Astrocyte of the cerebellum (primary cell): ENCODE results near the gene FGF4.
"Not testable (repeated sequence)": the region's sequence is repeated elsewhere in the genome, so short reads cannot be mapped to it uniquely, and the experiment has no call there.

Source experiments
- DNase-seq: peaks from one replicate; pipeline ENCODE4 v3.0.0-alpha.2; 2011; ENCODE audit warnings: low read depth
- H3K4me3 ChIP-seq: 2 replicates; pipeline ENCODE4 v1.5.1; 2011; ENCODE audit warnings: mild to moderate bottlenecking, low read depth, low read length, moderate library complexity
- in situ Hi-C: cut with HindIII; loops from 2 replicates; pipeline ENCODE4 v1.10.0; 2017; ENCODE audit warnings: low sequenced_read_pairs
- TF ChIP-seq, protein P1 (sequence below): IDR thresholded peaks from 2 replicates; pipeline ENCODE4 v1.5.1; 2012; ENCODE audit warnings: low read length, low read depth, moderate library complexity, mild to moderate bottlenecking; ENCODE audit errors: missing control alignments

The FGF4 gene

DNA sequence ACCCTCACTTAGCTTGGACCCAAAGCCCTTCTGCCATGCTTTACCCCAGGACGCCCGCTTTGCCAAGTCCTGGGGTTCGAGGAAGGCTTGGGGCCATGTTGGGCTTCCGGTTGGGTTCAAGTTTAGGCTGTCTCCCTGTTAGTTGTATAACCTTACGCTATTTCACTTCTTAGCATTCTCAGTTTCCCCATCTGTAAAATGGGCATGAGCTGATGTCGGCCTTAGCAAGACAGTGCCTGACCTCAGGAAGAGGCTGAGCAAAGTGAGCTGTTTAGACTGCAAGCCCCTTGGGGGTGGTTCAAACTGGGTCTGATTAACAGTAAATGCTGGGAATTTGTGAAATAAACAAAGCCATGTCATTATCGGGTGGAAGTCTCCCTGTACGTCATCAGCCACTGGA, 3.2 kb upstream of the FGF4 start:
- TF ChIP-seq, protein P1, sequence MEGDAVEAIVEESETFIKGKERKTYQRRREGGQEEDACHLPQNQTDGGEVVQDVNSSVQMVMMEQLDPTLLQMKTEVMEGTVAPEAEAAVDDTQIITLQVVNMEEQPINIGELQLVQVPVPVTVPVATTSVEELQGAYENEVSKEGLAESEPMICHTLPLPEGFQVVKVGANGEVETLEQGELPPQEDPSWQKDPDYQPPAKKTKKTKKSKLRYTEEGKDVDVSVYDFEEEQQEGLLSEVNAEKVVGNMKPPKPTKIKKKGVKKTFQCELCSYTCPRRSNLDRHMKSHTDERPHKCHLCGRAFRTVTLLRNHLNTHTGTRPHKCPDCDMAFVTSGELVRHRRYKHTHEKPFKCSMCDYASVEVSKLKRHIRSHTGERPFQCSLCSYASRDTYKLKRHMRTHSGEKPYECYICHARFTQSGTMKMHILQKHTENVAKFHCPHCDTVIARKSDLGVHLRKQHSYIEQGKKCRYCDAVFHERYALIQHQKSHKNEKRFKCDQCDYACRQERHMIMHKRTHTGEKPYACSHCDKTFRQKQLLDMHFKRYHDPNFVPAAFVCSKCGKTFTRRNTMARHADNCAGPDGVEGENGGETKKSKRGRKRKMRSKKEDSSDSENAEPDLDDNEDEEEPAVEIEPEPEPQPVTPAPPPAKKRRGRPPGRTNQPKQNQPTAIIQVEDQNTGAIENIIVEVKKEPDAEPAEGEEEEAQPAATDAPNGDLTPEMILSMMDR: no peak
- no peak for DNase-seq
- no peak overlapping the region for H3K4me3 ChIP-seq
- in situ Hi-C loops: no loop called here

DNA sequence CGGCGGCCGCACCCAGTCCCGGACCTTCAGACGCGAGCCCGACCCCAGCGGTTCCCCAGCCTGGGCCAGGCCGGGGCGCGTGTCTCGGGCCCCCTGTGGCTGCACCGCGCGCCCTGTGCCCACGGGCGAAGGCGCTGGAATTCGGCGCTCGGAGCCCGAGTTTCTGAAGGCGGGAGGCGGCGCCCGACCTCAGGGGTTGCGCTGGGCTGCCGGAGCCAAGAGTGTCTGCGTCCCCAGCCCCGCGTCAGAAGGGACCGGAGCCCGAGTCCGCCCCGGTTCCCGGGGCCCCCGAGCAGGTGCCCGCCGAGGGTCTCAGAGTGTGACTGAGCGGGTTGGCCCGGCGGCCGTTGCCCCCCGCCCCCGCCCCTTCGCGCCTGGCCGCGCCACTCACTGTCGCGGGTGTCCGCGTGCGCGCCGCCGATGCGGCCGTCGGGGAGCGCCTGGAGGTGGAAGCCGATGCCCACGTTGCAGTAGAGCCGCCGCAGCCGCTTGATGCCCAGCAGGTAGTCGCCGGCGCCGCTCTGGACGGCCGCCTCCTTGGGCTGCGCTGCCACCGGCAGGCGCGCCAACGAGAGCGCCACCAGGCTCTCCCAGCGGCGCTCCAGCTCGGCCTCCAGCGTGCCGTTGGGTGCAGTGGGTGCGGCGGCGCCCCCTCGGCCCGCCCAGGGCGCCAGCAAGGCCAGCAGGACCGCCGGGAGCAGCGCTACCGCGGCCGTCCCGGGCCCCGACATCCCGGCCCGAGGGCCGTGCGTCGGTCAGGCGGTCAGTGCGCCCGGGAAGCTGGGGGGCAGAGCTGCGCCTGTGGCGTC, 583 bp downstream of the FGF4 start:
- in situ Hi-C loops: no loop called here
- no peak for DNase-seq
- TF ChIP-seq, protein P1: no peak
- H3K4me3 ChIP-seq: no peak overlapping the region

DNA sequence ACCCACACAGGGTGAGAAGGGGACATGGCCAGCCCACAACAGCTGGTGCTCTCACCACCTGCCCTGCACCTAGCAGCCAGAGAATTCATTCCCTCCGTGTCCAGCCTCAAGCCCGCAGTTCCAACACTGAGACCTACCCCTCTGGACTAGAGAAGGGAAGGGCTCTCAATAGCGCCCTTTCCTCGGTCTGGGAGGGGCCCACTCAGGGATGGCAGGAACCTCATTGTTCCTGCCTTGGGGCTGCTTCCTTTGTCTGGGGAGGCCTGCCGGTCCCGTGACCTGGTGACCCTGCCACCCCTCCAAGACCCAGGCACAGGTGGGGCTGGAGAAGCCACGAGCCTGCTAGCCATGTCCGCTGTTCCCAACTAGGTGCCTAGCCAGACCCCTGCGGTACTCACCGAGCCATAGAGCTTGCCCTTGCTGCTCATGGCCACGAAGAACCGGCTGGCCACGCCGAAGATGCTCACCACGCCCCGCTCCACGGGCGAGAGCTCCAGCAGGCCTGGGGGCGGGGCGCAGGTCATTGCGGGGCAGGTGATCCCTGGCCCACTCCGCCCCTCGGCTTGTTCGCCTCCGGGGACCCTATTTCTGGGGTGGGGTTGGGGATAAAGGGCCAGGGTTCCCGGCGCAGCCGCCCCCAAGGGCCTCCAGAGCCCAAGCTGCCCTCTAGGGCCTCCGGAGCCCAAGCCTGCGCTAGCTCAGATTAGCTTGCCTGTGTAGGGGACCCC, 1.4 kb downstream of the FGF4 start:
- no peak overlapping the region for H3K4me3 ChIP-seq
- TF ChIP-seq, protein P1: no peak
- DNase-seq: no peak
- in situ Hi-C loops: no loop called here

DNA sequence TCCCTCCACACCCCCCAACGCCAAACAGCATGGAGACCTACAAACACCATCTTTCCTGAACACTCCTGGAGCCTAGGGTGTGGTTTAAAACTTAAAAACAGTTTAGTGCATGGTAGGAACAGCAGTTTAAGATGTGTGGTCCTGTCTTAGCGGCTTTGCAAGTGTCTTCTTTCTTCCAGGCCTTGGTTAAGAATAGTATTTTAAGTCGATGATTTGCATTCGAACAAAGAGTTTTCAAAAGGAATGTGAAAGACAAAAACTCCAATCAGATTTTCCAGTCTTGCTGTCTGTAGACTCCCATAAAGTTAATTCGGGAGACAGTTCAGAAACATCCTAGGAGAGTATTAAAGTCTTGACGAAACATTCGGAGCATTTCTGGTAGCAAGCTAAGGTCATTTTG, 3.7 kb downstream of the FGF4 start:
- no peak for DNase-seq

DNA sequence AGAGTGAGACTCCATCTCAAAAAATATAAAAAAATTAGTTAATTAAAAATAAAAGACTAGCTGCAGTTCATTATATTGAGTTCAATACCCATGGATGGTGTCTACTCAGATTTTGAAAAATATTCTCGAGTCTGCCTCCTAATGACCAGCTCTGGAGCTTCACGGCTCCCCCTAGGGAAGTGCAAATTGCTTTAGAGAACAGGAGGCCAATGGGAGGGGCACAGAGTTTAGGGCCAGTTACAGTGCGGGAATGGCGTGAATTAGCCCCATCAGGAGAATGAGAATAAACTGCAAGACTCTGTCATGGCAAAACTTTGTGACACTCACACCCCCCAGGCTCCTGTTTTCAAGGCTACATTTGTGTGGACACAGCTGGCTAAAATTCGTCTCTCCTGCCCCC, 4.6 kb downstream of the FGF4 start:
- TF ChIP-seq, protein P1: no peak

More for the DNA sequence above, 3.7 kb downstream of the FGF4 start:
- TF ChIP-seq, protein P1: no peak
- no peak overlapping the region for H3K4me3 ChIP-seq
- in situ Hi-C loops: no loop called here

DNA sequence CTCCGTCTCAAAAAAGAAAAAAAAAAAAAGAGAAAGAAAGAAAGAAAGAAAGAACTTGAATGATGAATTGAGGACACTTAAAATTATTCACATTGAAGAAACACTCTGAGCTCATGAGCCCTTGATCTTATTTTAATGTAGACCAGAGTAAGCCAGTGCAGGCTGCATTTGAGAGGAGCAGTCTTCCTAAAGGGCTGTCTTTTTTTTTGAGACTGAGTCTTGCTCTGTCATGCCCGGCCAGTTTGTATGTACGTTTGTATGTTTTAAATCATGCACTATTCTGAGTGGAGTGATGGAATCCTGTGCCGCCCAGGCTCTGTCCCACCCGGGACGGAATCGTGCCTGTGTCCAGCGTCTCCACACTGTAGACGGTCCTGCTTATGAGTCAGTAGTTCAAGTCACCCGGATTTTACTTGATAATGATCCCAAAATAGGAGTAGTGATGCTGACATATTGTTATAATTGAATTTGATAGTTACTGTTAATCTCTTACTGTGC, 9.6 kb downstream of the FGF4 start:
- in situ Hi-C loops: no loop called here
- DNase-seq: no peak
- no peak overlapping the region for H3K4me3 ChIP-seq
- TF ChIP-seq, protein P1: no peak

More for the DNA sequence above, 4.6 kb downstream of the FGF4 start:
- in situ Hi-C loops: no loop called here
- no peak overlapping the region for H3K4me3 ChIP-seq
- no peak for DNase-seq

DNA sequence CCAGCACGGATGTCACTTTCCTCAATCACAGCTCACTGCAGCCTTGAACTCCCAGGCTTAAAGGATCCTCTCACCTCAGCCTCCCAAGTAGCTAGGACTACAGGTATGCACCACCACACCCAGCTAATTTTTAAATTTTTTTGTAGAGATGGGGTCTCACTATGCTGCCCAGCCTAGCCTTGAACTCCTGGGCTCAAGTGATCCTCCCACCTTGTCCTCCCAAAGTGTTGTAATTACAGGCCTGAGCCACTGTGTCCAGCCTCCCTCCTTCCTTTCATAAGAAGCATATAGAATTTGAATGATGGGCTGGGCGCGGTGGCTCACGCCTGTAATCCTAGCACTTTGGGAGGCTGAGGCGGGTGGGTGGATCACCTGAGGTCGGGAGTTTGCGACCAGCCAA, 10.2 kb downstream of the FGF4 start:
- in situ Hi-C loops: not testable (repeated sequence)

More for the DNA sequence above, 10.2 kb downstream of the FGF4 start:
- H3K4me3 ChIP-seq, DNase-seq: not testable (repeated sequence)
